H9 (cell line): ENCODE results near the gene STK32B. TPM values are rescaled to one million over a fixed set of nuclear protein-coding genes. Genes with fewer than 3 reads are reported as not detected.

ENCODE experiments used
- DNase-seq: peaks from one replicate; pipeline ENCODE4 v3.0.0-alpha.2; 2017
- H2AFZ ChIP-seq: one replicate; pipeline ENCODE4 v1.6.1; 2013; ENCODE audit warnings: mild to moderate bottlenecking, low read length, control low read depth, moderate library complexity
- H2AK5ac ChIP-seq: 2 replicates; pipeline ENCODE4 v1.6.1; 2013; ENCODE audit warnings: low read length, control low read depth, mixed read lengths; ENCODE audit not compliant: insufficient read length
- H2BK120ac ChIP-seq: one replicate; pipeline ENCODE4 v1.6.1; 2013; ENCODE audit warnings: low read depth, mild to moderate bottlenecking, low read length, control low read depth, inconsistent platforms; ENCODE audit not compliant: poor library complexity, severe bottlenecking
- H2BK12ac ChIP-seq: 2 replicates; pipeline ENCODE4 v1.6.1; 2013; ENCODE audit warnings: low read length, control low read depth, mixed read lengths, low read depth; ENCODE audit not compliant: insufficient read length
- H2BK15ac ChIP-seq: 2 replicates; pipeline ENCODE4 v1.6.1; 2013; ENCODE audit warnings: low read depth, low read length, control low read depth
- H2BK20ac ChIP-seq: one replicate; pipeline ENCODE4 v1.6.1; 2013; ENCODE audit warnings: low read depth, mild to moderate bottlenecking, low read length, control low read depth, inconsistent platforms; ENCODE audit not compliant: poor library complexity, severe bottlenecking
- H2BK5ac ChIP-seq: 2 replicates; pipeline ENCODE4 v1.6.1; 2013; ENCODE audit warnings: low read length, control low read depth, mixed read lengths; ENCODE audit not compliant: insufficient read length
- H3K14ac ChIP-seq: 2 replicates; pipeline ENCODE4 v1.6.1; 2013; ENCODE audit warnings: low read length, control low read depth; ENCODE audit not compliant: insufficient read depth
- H3K18ac ChIP-seq: 2 replicates; pipeline ENCODE4 v1.6.1; 2013; ENCODE audit warnings: low read depth, mild to moderate bottlenecking, mixed read lengths, low read length, control low read depth; ENCODE audit not compliant: insufficient read length
- H3K23ac ChIP-seq: 2 replicates; pipeline ENCODE4 v1.6.1; 2013; ENCODE audit warnings: low read length, control low read depth, mixed read lengths, low read depth; ENCODE audit not compliant: insufficient read length
- H3K23me2 ChIP-seq: 2 replicates; pipeline ENCODE4 v1.6.1; 2013; ENCODE audit warnings: low read depth, mild to moderate bottlenecking, mixed read lengths, low read length, control low read depth; ENCODE audit not compliant: insufficient read length, poor library complexity, severe bottlenecking
- H3K27ac ChIP-seq: 2 replicates; pipeline ENCODE4 v1.5.1; 2013; ENCODE audit warnings: low read length, control low read depth, mixed read lengths, low read depth; ENCODE audit not compliant: insufficient read length
- H3K27me3 ChIP-seq: 2 replicates; pipeline ENCODE4 v1.6.1; 2013; ENCODE audit warnings: low read length, control low read depth, inconsistent platforms; ENCODE audit not compliant: insufficient read depth
- H3K4ac ChIP-seq: 2 replicates; pipeline ENCODE4 v1.6.1; 2013; ENCODE audit warnings: low read depth, mild to moderate bottlenecking, control low read depth, inconsistent platforms, low read length, moderate library complexity
- H3K4me1 ChIP-seq: 2 replicates; pipeline ENCODE4 v1.6.1; 2013; ENCODE audit warnings: low read length, control low read depth, inconsistent platforms; ENCODE audit not compliant: insufficient read depth
- H3K4me2 ChIP-seq: 2 replicates; pipeline ENCODE4 v1.6.1; 2013; ENCODE audit warnings: low read length, control low read depth, mixed read lengths; ENCODE audit not compliant: insufficient read length, insufficient read depth
- H3K56ac ChIP-seq: 2 replicates; pipeline ENCODE4 v1.6.1; 2013; ENCODE audit warnings: low read depth, mild to moderate bottlenecking, mixed read lengths, low read length, control low read depth; ENCODE audit not compliant: insufficient read length
- H3K79me1 ChIP-seq: 2 replicates; pipeline ENCODE4 v1.6.1; 2013; ENCODE audit warnings: low read depth, mild to moderate bottlenecking, moderate library complexity, low read length, control low read depth, inconsistent platforms; ENCODE audit not compliant: insufficient read depth, poor library complexity, severe bottlenecking
- H3K79me2 ChIP-seq: 2 replicates; pipeline ENCODE4 v1.6.1; 2013; ENCODE audit warnings: low read length, control low read depth, inconsistent platforms; ENCODE audit not compliant: insufficient read depth
- H3K9ac ChIP-seq: 2 replicates; pipeline ENCODE4 v1.6.1; 2013; ENCODE audit warnings: low read length, control low read depth, mixed read lengths; ENCODE audit not compliant: insufficient read length; ENCODE audit errors: extremely low read depth
- H3K9me3 ChIP-seq: one replicate; pipeline ENCODE4 v1.6.1; 2013; ENCODE audit warnings: low read depth, low read length, inconsistent platforms; ENCODE audit not compliant: control insufficient read depth
- H3T11ph ChIP-seq: one replicate; pipeline ENCODE4 v1.6.1; 2013; ENCODE audit warnings: mild to moderate bottlenecking, low read length, control low read depth, inconsistent platforms
- H4K20me1 ChIP-seq: one replicate; pipeline ENCODE4 v1.6.1; 2013; ENCODE audit not compliant: control insufficient read depth, insufficient read length, insufficient read depth
- H4K5ac ChIP-seq: 2 replicates; pipeline ENCODE4 v1.6.1; 2013; ENCODE audit warnings: low read depth, mild to moderate bottlenecking, mixed read lengths, low read length, control low read depth; ENCODE audit not compliant: insufficient read length
- H4K8ac ChIP-seq: replicated peaks from 2 replicates; pipeline ENCODE4 v1.6.1; 2013; ENCODE audit warnings: low read length, control low read depth, mixed read lengths, low read depth; ENCODE audit not compliant: insufficient read length
- H4K91ac ChIP-seq: 2 replicates; pipeline ENCODE4 v1.6.1; 2013; ENCODE audit warnings: low read depth, mild to moderate bottlenecking, moderate library complexity, mixed read lengths, low read length, control low read depth; ENCODE audit not compliant: insufficient read length
- H3K27ac Mint-ChIP-seq, 3 experiments: 2 replicates in 2 of 3; 3 replicates in 1 of 3; pipeline ENCODE4 v1.8.0; 2020 to 2021; ENCODE audit warnings: mixed read lengths in 3 of 3, mild to moderate bottlenecking in 1 of 3, moderate library complexity in 1 of 3
- H3K27me3 Mint-ChIP-seq: 2 replicates; pipeline ENCODE4 v1.8.0; 2021; ENCODE audit warnings: low read depth, mild to moderate bottlenecking, moderate library complexity, mixed read lengths
- H3K36me3 Mint-ChIP-seq, 3 experiments: 2 replicates in 2 of 3; 3 replicates in 1 of 3; pipeline ENCODE4 v1.8.0; 2020 to 2021; ENCODE audit warnings: low read depth in 3 of 3, mixed read lengths in 3 of 3; ENCODE audit not compliant: insufficient read depth in 1 of 3
- H3K4me1 Mint-ChIP-seq, 2 experiments: 2 replicates each; pipeline ENCODE4 v1.8.0; 2020; ENCODE audit warnings: mixed read lengths in 2 of 2
- H3K4me3 Mint-ChIP-seq, 2 experiments: 2 replicates in 1 of 2; 3 replicates in 1 of 2; pipeline ENCODE4 v1.8.0; 2020 to 2021; ENCODE audit warnings: mild to moderate bottlenecking in 2 of 2, mixed read lengths in 2 of 2, moderate library complexity in 1 of 2
- H3K9me3 Mint-ChIP-seq, 2 experiments: 2 replicates in 1 of 2; 3 replicates in 1 of 2; pipeline ENCODE4 v1.8.0; 2020; ENCODE audit warnings: mild to moderate bottlenecking in 2 of 2, mixed read lengths in 2 of 2, moderate library complexity in 1 of 2
- CTCF ChIP-seq: fragments of 200-600 bp; sonication (generic); conservative IDR thresholded peaks from 3 replicates; pipeline ENCODE4 v1.8.0; 2021; ENCODE audit warnings: antibody characterized with exemption, mild to moderate bottlenecking
- WGBS: extraction: QIAGEN DNeasy Blood & Tissue Kit; methylation state at CpG from one replicate; pipeline ENCODE4 v1.1.7; 2013; ENCODE audit warnings: missing lambda C conversion rate, low lambda C conversion rate, mixed read lengths; ENCODE audit not compliant: insufficient read length; ENCODE audit errors: extremely low coverage; 5-methylcytosine and 5-hydroxymethylcytosine counted together
- total RNA-seq: library from RNA; stranded (reverse); gene quantifications from 2 replicates; pipeline ENCODE4 v1.2.1, GENCODE V29; 2021

Gene STK32B
- total RNA-seq, 1 experiment from 2014 or later, result 1.0 TPM

GRCh38 chr4:5014007-5014682 is 37.1 kb upstream of the STK32B start:
- no peaks in the 10 kb centered on the region for H3K79me1 ChIP-seq
- Mint-ChIP-seq H3K4me1 (peaks cover 8 to 11% of the 10 kb centered on the region in 2 experiments), H3K36me3 (no peaks in the 10 kb centered on the region), H3K27me3 (peaks cover 33% of the 10 kb centered on the region), H3K9me3 (no peaks in the 10 kb centered on the region), H3K4me3 (no peak overlapping the region), H3K27ac (no peak overlapping the region)
- no peak overlapping the region for H2BK15ac ChIP-seq
- no peak overlapping the region for H4K5ac ChIP-seq
- no peak overlapping the region for H3K14ac ChIP-seq
- H3K27ac ChIP-seq, result no peak overlapping the region
- WGBS, result no CpG with 5 or more reads among the region's 7 CpGs
- no peak overlapping the region for H2BK20ac ChIP-seq
- H3T11ph ChIP-seq, result no peak overlapping the region
- no peak overlapping the region for H3K4me2 ChIP-seq
- no peak overlapping the region for H3K18ac ChIP-seq
- H3K79me2 ChIP-seq, result 0 out of 2 replicates have a peak, but pooled peaks cover 1% of the 10 kb centered on the region
- H2BK12ac ChIP-seq, result no peak overlapping the region
- no peak overlapping the region for H3K9ac ChIP-seq
- H3K9me3 ChIP-seq, result no peaks in the 10 kb centered on the region
- no peaks in the 10 kb centered on the region for H3K27me3 ChIP-seq
- H2BK120ac ChIP-seq, result no peak overlapping the region
- no peak overlapping the region for H3K23ac ChIP-seq
- H3K23me2 ChIP-seq, result no peaks in the 10 kb centered on the region
- no peak overlapping the region for H2AK5ac ChIP-seq
- H4K20me1 ChIP-seq, result no peaks in the 10 kb centered on the region
- no peaks in the 10 kb centered on the region for H3K4me1 ChIP-seq
- H2BK5ac ChIP-seq, result no peak overlapping the region
- H2AFZ ChIP-seq, result no peak overlapping the region
- peak; percentile 11 for DNase-seq
- no peak overlapping the region for H4K91ac ChIP-seq
- TF ChIP-seq CTCF, result no peak
- no peak overlapping the region for H3K4ac ChIP-seq
- H4K8ac ChIP-seq, result no peak overlapping the region
- H3K56ac ChIP-seq, result no peak overlapping the region
